ENCODE measurements around the gene ENTHD1.
"Not testable (repeated sequence)": the region's sequence is repeated elsewhere in the genome, so short reads cannot be mapped to it uniquely, and the experiment has no call there.

Gene ENTHD1

GRCh38 chr22:39773976-39774539 is 119.5 kb downstream of the ENTHD1 start:
- DNase-seq = no peak

DNA sequence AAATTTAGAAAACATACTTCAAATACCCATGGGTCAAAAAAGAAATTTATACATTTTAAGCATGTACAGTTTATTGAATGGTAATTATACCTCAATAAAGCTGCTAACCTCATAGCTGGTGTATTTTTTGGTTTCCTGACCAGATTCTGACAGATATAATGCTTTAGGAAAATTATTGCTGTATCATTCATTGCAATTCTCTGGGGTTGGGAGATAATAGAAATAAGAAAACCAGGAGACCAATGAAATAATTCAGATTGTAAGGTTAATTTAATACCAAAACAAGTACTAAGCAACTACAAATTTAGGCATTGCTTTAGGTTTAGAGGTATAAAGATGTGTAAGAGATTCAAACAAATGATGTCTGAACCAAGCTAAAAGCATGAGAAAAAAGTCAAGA is 120.1 kb downstream of the ENTHD1 start:
- no peak for DNase-seq

- DNase-seq = no peak
Observed at GRCh38 chr22:39771486-39771885, 122.1 kb downstream of the ENTHD1 start.

GRCh38 chr22:39765661-39766060 is 127.9 kb downstream of the ENTHD1 start:
- no peak for DNase-seq

DNA sequence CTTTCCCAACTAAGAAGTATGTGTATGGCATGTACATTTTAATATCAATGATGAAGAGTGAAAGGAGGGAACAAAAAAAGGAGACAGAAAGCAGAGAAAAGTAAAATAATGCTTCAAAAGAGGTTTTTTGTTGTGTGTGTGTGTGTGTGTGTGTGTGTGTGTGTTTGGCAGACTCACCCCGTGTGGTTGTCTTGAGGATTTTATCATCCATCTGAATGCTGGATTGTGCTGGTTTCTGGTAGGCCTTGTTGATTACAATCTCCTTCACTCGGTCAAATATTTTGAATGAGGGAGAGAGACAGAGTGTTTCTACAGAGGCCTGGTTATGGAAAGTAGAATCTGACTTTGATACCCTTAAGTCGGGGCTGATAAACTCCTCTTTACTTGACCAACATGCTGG is 128.5 kb downstream of the ENTHD1 start:
- no peak for DNase-seq

GRCh38 chr22:39763276-39763675 is 130.3 kb downstream of the ENTHD1 start:
- no peak for DNase-seq

DNA sequence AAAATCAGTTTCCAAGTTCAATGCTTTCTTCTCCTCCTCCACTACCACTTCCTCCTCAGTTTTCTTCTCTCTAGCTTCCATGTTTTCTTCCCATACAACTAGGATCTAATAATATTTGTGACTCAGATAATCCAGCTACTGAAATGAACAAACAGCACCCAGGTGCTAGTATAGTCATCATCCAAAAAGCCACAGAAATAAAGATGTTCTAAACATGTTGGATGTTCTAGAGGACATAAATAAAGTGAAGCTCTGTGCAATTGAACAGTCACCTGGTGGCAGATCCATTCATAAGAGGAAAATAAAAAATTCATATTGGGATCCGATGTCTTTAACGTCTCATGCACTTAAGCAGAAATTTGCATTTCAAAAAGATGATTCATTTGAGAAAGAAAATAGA is 142.8 kb downstream of the ENTHD1 start:
- DNase-seq = no peak

DNA sequence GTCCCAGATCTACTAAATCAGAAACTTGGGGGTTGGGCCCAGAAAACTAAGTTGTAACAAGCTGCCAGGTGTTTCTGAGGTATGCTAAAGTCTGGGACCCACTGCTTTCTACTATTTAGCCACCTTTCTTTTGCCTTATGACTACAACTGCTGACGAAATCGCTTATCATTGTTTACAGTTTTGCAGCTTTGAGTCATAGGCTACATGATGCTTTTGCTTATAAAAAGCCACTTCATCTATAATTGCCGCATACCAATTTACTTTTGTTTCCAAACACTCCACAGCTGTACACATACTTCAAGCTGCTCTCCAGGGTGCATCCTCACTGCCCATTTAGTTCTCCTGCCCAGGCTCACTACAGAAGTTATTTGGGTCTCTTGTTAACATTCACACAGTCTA is 144.7 kb downstream of the ENTHD1 start:
- DNase-seq = no peak

DNA sequence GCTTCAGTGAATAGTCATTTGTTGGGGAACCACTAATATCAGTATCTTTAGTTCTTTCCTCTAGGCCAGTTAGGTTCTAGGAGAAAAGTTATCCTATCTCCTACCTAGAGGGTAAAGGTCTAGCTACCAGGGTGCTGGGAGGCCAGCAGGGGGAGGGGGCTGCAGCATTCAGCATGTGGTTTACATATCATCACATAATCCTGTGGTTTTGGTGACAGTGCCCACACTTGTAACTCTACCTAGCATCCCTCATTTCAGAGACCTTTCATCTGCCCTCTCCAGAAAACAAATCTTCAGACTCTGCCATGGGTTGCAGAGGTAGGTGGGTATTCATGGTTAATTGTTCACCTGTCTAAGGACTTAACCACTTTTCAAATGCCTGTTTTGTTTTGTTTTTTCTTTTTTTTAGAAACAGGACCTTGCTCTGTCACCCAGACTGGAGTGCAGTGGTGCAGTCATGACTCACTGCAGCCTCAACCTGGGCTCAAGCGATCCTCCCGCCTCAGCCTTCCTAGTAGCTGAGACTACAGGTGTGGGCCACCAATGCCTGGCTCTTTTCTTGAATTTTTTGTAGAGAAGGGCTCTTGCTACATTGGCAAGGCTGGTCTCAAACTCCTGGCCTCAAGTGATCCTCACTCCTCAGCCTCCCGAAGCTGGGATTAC is 146.8 kb downstream of the ENTHD1 start:
- no peak for DNase-seq

GRCh38 chr22:39745789-39746188 is 147.8 kb downstream of the ENTHD1 start:
- DNase-seq = no peak

DNA sequence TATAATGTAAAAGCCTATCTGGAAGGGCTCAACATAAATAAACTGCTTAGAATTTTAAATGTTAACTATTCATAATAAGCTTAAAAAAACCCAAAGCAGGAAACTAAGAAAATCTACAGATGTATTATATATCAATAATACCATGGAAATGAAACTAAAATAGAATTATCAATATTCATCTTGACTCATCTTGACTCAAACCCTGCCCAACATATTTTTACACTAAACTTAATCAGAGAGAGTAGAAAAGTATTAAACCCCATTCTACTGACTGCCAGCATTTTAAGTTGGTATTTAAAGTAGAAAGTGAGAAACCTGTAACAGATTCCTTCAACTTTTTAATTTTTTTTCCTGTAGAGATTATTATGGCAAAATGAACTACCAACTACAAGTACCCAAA is 149.2 kb downstream of the ENTHD1 start:
- DNase-seq = no peak

DNA sequence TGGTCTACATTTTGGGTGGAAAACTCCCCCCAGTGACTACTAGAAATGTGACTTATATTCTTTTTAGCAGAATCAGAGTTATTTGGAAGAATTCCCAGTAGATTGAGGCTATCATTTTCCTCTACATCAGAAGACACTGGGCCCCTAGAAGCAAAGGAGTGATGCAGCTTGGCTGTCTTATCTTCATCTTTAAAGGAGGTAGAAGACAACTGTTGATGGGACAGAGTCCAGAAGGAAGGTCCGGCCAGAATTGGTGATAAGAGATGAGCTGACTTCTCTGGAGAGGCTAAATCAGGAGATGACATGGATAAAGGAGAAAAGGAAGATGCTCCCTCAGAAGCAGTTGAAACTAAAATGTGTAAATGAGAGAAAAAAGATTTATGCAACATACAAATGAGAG is 149.6 kb downstream of the ENTHD1 start:
- DNase-seq = no peak

GRCh38 chr22:39739338-39740027 is 154.1 kb downstream of the ENTHD1 start:
- DNase-seq = no peak

DNA sequence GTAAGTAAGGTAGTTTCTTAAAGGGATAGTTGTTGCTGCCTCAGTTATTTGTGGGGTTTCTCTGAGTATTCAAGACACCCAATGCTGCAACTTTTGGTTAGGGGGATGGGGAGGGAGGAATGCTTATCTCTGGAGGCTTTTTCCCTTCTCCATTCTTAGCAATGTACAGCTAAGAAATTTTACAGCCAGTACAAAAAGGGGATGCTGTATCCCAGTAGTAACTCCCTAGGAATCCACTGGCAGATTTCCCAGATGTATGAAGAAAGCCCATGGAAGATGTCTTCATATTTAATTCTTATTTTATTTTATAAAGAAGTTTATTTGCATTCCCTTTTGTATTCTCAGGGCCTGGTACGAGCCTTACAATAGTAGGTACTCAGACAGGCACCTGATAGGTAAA is 154.8 kb downstream of the ENTHD1 start:
- DNase-seq = no peak

GRCh38 chr22:39735776-39736175 is 157.8 kb downstream of the ENTHD1 start:
- DNase-seq = no peak

DNA sequence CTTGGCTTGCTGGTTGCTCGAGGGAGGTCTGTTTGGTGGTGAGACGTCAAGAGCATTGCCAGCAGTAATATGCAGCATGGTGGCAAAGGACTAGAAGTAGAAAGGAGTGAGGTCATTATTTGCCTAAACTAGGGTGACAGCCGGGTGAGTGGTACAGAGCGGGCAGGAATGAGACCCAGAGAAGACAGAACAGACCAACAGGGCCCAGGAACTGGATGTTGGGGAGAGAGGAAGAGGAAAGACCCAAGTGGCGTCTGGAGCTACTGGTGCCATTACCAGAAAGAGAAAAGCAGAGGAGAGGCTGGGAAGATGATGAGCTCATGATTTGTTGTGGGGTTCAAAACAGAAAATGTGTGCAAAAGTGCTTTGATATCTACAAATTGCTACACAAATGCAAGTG is 158.7 kb downstream of the ENTHD1 start:
- no peak for DNase-seq

GRCh38 chr22:39734046-39734445 is 159.5 kb downstream of the ENTHD1 start:
- DNase-seq = not testable (repeated sequence)

GRCh38 chr22:39733191-39733590 is 160.4 kb downstream of the ENTHD1 start:
- no peak for DNase-seq

GRCh38 chr22:39732625-39733024 is 160.9 kb downstream of the ENTHD1 start:
- no peak for DNase-seq

GRCh38 chr22:39731881-39732555 is 161.5 kb downstream of the ENTHD1 start:
- no peak for DNase-seq

- DNase-seq = no peak
Observed at GRCh38 chr22:39731481-39731880, 162.1 kb downstream of the ENTHD1 start.

DNA sequence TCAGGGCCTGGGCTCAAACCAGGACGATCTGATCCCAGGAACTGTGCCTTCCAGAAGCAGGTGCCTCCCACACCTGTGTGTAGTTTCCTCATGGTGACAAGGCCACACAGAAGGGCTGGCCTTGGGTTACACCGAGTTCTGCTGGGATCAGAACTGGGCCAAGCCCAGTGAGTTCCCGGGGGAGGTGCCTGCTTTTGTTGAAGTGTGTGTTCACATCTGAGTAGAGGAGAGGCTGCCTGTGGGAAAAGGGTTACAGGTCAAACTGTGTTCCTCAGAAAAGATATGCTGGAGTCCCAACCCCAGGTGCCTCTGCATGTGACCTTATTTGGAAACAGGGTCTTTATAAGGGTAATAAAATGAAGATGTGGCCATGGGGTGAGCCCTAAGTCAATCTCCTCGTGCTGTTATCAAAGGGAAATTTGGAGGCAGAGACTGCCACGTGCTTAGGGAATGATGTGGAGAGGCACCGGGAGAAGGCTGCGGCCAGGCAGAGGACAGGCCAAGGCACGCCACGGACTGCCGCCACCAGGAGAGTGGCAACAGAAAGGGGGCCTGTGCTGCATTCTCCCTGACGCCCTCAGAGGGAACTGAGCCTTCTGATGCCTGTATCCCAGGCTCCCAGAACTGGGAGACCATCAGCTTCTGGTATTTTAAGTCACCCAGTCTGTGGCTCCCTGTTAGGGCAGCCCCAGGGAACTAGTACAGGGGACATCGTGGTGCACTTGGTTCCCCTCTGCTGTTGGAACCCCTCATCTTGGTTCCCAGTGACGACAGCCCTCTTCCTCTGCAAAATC is 164.2 kb downstream of the ENTHD1 start:
- no peak for DNase-seq

DNA sequence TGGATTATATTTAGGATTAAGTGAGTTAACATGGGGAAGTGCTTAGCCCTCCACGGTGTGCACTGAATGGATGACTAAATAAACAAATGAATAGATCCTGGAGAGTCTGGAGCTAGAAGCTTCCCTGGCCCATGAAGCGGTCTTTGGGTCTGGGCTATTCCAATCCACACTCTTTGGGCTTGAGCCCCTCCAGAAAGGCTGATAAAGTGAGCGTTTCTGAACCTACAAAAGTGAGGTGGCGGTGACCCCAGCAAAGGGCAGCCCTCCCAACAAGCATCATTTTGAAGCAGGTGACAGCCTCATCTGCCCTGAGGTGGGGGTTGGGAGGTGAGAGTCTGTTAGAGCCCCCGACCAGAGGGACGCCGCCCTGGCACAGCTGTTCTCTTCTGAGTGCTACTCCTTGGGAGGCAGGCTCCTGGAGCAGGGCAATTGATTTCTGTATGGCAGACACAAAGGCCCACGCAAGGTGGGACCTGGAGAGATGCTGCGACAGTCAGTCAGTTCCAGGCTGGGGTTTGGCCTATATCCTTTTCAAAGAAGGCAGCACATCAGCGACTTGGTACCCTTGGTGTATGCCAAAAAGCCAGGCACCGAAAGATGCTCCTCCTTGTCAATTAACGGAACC is 165.2 kb downstream of the ENTHD1 start:
- DNase-seq = no peak
